Measurements from ENCODE around the gene FSIP2. TPM values are rescaled to one million over a fixed set of nuclear protein-coding genes. Genes with fewer than 3 reads are reported as not detected.
"Not testable (repeated sequence)": the region's sequence is repeated elsewhere in the genome, so short reads cannot be mapped to it uniquely, and the experiment has no call there.

Gene FSIP2
- total RNA-seq, 1 experiment from 2014 or later = 2.2 TPM

DNA sequence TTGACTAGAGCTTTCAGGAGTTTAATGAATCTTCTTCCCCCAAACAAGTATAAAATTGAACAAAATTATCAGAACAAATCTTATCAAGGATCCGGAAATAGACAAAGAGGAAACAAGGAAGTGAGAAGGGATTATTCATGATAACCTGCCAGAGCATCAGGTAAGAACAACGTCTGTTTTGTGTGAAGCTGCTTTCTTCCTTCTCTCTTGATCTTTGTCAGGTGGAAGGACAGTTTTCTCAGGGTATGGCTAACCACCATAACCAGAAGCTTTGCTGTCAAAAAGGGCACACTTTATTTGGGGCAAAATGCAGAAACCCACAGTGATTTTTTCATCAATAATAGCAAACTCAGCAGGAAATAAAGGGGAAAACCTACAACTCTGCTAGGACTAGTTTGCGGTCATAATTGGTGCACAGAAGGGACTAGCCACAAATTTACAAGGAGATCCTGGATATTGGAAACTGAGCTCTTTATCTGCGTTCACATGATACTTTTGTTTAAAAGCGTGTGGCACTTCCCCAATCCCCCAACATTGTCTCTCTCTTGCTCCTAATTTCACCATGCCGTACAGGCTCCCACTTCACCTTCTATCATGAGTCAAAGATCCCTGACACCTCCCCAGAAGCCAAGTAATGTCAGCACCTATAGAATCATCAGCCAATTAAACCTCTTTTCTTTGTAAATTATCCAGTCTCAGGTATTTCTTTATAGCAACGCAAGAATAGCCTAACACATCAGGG, 124.2 kb downstream of the FSIP2 start:
- Mint-ChIP-seq H3K27me3 (ENCODE audit: low read depth) (no peaks in the 10 kb centered on the region), H3K4me1 (peaks cover 28% of the 10 kb centered on the region), H3K9me3 (peaks cover 9% of the 10 kb centered on the region), H3K4me3 (peak overlapping the region; percentile 75), H3K27ac (no peak overlapping the region), H3K36me3 (peaks cover 4% of the 10 kb centered on the region)
- POLR2A ChIA-PET = no interaction called here
- CTCF ChIA-PET = no interaction called here
- TF ChIP-seq, protein P1, sequence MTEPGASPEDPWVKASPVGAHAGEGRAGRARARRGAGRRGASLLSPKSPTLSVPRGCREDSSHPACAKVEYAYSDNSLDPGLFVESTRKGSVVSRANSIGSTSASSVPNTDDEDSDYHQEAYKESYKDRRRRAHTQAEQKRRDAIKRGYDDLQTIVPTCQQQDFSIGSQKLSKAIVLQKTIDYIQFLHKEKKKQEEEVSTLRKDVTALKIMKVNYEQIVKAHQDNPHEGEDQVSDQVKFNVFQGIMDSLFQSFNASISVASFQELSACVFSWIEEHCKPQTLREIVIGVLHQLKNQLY (CRISPR knock-in tag; IDR thresholded peaks at IDR 0.05) = no peak
- TF ChIP-seq CREB1 (CRISPR knock-in tag; IDR thresholded peaks at IDR 0.05) (no peak), ZNF138 (CRISPR knock-in tag; conservative IDR thresholded peaks at IDR 0.05) (no peak), NFE2L1 (CRISPR knock-in tag; IDR thresholded peaks at IDR 0.05) (no peak), ZNF671 (CRISPR knock-in tag; IDR thresholded peaks at IDR 0.05) (no peak), RELA (CRISPR knock-in tag; IDR thresholded peaks at IDR 0.05; ENCODE audit: borderline replicate concordance) (no peak), TCF7 (CRISPR knock-in tag; IDR thresholded peaks at IDR 0.05; ENCODE audit: low read depth) (no peak), OVOL2 (CRISPR knock-in tag; IDR thresholded peaks at IDR 0.05; ENCODE audit: borderline replicate concordance) (no peak), ETV6 (CRISPR knock-in tag; IDR thresholded peaks at IDR 0.05) (no peak), HMGA2 (CRISPR knock-in tag; IDR thresholded peaks at IDR 0.05) (no peak), IRF2 (CRISPR knock-in tag; IDR thresholded peaks at IDR 0.05; ENCODE audit: borderline replicate concordance, low read depth) (no peak), TEAD4 (CRISPR knock-in tag; IDR thresholded peaks at IDR 0.05) (no peak)
- TF ChIP-seq, protein P2, sequence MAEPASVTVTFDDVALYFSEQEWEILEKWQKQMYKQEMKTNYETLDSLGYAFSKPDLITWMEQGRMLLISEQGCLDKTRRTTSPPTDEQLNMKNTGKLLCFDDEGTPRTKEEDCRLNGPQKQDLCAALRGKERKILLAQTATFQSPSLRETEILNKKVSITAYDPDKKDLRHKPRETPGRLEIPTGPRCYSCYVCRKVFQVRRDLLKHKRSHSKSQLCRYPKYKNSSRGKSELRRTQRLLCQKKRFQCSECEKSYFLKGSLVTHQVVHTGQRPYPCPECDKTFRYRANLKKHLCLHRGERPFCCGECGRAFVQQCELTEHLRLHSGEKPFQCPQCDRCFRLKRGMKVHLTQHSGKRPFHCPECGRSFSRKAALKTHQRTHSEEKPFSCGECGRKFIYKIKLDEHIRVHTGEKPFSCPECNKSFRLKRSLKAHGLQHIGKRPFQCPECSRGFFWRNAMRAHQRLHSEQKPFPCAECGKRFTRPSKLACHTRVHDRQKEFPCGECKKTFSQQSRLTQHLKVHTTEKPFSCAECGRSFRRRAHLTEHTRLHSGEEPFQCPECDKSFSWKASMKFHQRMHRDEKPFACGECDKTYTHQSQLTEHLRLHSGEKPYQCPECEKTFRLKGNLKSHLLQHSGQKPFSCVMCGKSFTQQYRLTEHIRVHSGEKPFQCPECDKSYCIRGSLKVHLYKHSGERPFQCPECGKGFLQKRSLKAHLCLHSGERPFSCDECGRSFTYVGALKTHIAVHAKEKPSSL (CRISPR knock-in tag; conservative IDR thresholded peaks at IDR 0.05) = no peak
- TF ChIP-seq, protein P3, sequence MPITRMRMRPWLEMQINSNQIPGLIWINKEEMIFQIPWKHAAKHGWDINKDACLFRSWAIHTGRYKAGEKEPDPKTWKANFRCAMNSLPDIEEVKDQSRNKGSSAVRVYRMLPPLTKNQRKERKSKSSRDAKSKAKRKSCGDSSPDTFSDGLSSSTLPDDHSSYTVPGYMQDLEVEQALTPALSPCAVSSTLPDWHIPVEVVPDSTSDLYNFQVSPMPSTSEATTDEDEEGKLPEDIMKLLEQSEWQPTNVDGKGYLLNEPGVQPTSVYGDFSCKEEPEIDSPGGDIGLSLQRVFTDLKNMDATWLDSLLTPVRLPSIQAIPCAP (CRISPR knock-in tag; IDR thresholded peaks at IDR 0.05) = no peak
- ATAC-seq = no peak
- DNase-seq (ENCODE audit: low spot score) = no peak

DNA sequence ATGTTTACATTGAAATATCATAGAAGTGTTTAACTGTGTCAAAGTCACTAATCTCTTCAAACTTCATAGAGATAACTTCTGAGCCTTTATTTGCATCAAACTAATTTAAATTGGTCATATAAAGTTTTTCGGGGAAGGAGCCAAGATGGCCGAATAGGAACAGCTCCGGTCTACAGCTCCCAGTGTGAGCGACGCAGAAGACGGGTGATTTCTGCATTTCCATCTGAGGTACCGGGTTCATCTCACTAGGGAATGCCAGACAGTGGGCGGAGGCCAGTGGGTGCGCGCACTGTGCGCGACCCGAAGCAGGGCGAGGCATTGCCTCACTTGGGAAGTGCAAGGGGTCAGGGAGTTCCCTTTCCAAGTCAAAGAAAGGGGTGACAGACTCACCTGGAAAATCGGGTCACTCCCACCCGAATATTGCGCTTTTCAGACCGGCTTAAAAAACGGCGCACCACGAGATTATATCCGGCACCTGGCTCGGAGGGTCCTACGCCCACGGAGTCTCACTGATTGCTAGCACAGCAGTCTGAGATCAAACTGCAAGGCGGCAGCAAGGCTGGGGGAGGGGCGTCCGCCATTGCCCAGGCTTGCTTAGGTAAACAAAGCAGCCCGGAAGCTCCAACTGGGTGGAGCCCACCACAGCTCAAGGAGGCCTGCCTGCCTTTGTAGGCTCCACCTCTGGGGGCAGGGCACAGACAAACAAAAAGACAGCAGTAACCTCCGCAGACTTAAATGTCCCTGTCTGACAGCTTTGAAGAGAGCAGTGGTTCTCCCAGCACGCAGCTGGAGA, 126.1 kb downstream of the FSIP2 start:
- H3K27me3 Mint-ChIP-seq (ENCODE audit: low read depth); H3K36me3 Mint-ChIP-seq; H3K9me3 Mint-ChIP-seq; ATAC-seq; POLR2A ChIA-PET: not testable (repeated sequence)
- DNase-seq (ENCODE audit: low spot score) = peak; percentile 28
- CTCF ChIA-PET = interaction anchor here (0.6 kb wide), 1 partner anchor 126 kb away, joined by 3 read pairs; the partner anchor contains the start of gene FSIP2
- peaks cover 28% of the 10 kb centered on the region for H3K4me1 Mint-ChIP-seq
- H3K27ac Mint-ChIP-seq = peak overlapping the region; percentile 95
- H3K4me3 Mint-ChIP-seq = peak overlapping the region; percentile 75

DNA sequence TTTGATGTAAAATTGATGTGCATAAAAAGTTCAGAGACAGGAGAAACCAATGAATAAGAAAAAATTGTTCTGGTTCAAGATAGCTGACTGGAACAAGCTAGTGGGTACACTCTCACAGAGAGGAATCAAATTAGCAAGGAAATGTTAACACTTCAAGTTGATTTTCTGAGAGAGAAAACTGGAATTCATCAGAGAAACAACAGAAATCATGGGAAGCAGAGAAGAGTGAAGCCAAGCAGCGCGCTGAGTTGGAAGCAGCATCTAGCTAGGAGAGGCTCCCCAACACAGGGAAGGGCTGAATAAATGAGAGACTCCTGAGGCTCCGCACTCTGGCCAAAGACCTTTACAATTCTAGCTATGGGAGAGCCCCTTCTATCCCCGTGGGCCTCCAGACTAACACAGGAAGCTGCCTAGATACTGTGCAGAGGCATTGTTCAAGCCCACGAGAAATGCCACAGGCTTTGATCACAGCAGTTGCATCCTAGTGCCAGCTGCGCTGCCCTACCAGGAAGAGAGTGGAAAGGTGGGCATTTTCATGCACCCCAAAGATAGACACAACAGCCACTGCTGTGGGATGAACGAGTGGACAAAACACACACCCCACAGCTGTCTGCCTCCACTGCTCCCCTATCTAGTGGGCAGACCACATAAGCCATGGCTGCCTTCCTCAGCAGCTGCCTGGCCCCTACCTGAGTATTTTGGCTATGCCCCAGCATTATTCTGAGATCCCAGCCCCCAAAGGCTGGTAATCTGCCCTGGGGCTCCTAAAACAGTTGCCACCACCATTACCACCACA, 136.7 kb downstream of the FSIP2 start:
- H3K4me1 Mint-ChIP-seq = no peaks in the 10 kb centered on the region
- ATAC-seq (peak; percentile 41), DNase-seq (ENCODE audit: low spot score) (no peak)
- no peaks in the 10 kb centered on the region for H3K9me3 Mint-ChIP-seq
- CTCF ChIA-PET = no interaction called here
- no peak overlapping the region for H3K4me3 Mint-ChIP-seq
- POLR2A ChIA-PET = no interaction called here
- no peaks in the 10 kb centered on the region for H3K27me3 Mint-ChIP-seq (ENCODE audit: low read depth)
- H3K36me3 Mint-ChIP-seq = no peaks in the 10 kb centered on the region
- no peak overlapping the region for H3K27ac Mint-ChIP-seq
- TF ChIP-seq, protein P4, sequence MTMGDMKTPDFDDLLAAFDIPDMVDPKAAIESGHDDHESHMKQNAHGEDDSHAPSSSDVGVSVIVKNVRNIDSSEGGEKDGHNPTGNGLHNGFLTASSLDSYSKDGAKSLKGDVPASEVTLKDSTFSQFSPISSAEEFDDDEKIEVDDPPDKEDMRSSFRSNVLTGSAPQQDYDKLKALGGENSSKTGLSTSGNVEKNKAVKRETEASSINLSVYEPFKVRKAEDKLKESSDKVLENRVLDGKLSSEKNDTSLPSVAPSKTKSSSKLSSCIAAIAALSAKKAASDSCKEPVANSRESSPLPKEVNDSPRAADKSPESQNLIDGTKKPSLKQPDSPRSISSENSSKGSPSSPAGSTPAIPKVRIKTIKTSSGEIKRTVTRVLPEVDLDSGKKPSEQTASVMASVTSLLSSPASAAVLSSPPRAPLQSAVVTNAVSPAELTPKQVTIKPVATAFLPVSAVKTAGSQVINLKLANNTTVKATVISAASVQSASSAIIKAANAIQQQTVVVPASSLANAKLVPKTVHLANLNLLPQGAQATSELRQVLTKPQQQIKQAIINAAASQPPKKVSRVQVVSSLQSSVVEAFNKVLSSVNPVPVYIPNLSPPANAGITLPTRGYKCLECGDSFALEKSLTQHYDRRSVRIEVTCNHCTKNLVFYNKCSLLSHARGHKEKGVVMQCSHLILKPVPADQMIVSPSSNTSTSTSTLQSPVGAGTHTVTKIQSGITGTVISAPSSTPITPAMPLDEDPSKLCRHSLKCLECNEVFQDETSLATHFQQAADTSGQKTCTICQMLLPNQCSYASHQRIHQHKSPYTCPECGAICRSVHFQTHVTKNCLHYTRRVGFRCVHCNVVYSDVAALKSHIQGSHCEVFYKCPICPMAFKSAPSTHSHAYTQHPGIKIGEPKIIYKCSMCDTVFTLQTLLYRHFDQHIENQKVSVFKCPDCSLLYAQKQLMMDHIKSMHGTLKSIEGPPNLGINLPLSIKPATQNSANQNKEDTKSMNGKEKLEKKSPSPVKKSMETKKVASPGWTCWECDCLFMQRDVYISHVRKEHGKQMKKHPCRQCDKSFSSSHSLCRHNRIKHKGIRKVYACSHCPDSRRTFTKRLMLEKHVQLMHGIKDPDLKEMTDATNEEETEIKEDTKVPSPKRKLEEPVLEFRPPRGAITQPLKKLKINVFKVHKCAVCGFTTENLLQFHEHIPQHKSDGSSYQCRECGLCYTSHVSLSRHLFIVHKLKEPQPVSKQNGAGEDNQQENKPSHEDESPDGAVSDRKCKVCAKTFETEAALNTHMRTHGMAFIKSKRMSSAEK (CRISPR knock-in tag; IDR thresholded peaks at IDR 0.05; ENCODE audit: borderline replicate concordance) = no peak
- TF ChIP-seq, protein P5, sequence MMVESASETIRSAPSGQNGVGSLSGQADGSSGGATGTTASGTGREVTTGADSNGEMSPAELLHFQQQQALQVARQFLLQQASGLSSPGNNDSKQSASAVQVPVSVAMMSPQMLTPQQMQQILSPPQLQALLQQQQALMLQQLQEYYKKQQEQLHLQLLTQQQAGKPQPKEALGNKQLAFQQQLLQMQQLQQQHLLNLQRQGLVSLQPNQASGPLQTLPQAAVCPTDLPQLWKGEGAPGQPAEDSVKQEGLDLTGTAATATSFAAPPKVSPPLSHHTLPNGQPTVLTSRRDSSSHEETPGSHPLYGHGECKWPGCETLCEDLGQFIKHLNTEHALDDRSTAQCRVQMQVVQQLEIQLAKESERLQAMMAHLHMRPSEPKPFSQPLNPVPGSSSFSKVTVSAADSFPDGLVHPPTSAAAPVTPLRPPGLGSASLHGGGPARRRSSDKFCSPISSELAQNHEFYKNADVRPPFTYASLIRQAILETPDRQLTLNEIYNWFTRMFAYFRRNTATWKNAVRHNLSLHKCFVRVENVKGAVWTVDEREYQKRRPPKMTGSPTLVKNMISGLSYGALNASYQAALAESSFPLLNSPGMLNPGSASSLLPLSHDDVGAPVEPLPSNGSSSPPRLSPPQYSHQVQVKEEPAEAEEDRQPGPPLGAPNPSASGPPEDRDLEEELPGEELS (CRISPR knock-in tag; IDR thresholded peaks at IDR 0.05) = no peak
- TF ChIP-seq FOXP1 (CRISPR knock-in tag; IDR thresholded peaks at IDR 0.05; ENCODE audit: borderline replicate concordance) (no peak), PRRX2 (CRISPR knock-in tag; IDR thresholded peaks at IDR 0.05) (no peak), ZNF423 (CRISPR knock-in tag; IDR thresholded peaks at IDR 0.05) (no peak)
